ENCODE data around the gene GLS.
"Not testable (repeated sequence)": the region's sequence is repeated elsewhere in the genome, so short reads cannot be mapped to it uniquely, and the experiment has no call there.

GLS gene

GRCh38 chr2:190855245-190855644 lies 25.4 kb upstream of the GLS start:
- DNase-seq: no peak

- DNase-seq: no peak
Measured at GRCh38 chr2:190856985-190857384, 23.6 kb upstream of the GLS start.

GRCh38 chr2:190858817-190859216 lies 21.8 kb upstream of the GLS start:
- no peak for DNase-seq

GRCh38 chr2:190859347-190860297 lies 21.0 kb upstream of the GLS start:
- DNase-seq: no peak

- no peak for DNase-seq
Measured at GRCh38 chr2:190860985-190861680, 19.5 kb upstream of the GLS start.

GRCh38 chr2:190862128-190862527 lies 18.5 kb upstream of the GLS start:
- DNase-seq: not testable (repeated sequence)

GRCh38 chr2:190862571-190862991 lies 18.0 kb upstream of the GLS start:
- DNase-seq: no peak

GRCh38 chr2:190863946-190864345 lies 16.7 kb upstream of the GLS start:
- DNase-seq: no peak

- no peak for DNase-seq
Measured at GRCh38 chr2:190864375-190864774, 16.2 kb upstream of the GLS start.

GRCh38 chr2:190867212-190867611 lies 13.4 kb upstream of the GLS start:
- no peak for DNase-seq

- DNase-seq: no peak
Measured at GRCh38 chr2:190867832-190868231, 12.8 kb upstream of the GLS start.

- DNase-seq: no peak
Measured at GRCh38 chr2:190869721-190870120, 10.9 kb upstream of the GLS start.

GRCh38 chr2:190873451-190873850 lies 7.2 kb upstream of the GLS start:
- DNase-seq: not testable (repeated sequence)

GRCh38 chr2:190875891-190876290 lies 4.7 kb upstream of the GLS start:
- DNase-seq: no peak

- no peak for DNase-seq
Measured at GRCh38 chr2:190876631-190877030, 4.0 kb upstream of the GLS start.

GRCh38 chr2:190877436-190877835 lies 3.2 kb upstream of the GLS start:
- no peak for DNase-seq

- no peak for DNase-seq
Measured at GRCh38 chr2:190879474-190880377, 895 bp upstream of the GLS start.

- DNase-seq: peak in 17 of 58 donors; percentile 6 to 69 (median 44)
Measured at GRCh38 chr2:190881084-190881597, 520 bp downstream of the GLS start.

GRCh38 chr2:190881598-190882410 lies 1.2 kb downstream of the GLS start:
- peak in 50 of 58 donors; percentile 13 to 78 (median 52) for DNase-seq

GRCh38 chr2:190882411-190882766 lies 1.8 kb downstream of the GLS start:
- no peak for DNase-seq

All from anterior cingulate cortex (tissue), 58 donors.